Right lung (tissue), 10 donors: ENCODE data around the gene WDR83. TPM values are rescaled to one million over a fixed set of nuclear protein-coding genes. Genes with fewer than 3 reads are reported as not detected.
"Not testable (repeated sequence)": the region's sequence is repeated elsewhere in the genome, so short reads cannot be mapped to it uniquely, and the experiment has no call there.

Source experiments
- DNase-seq, 2 donors: peaks; one replicate each; pipeline ENCODE4 v3.0.0-alpha.2; 2013
- long read RNA-seq, 8 donors: transcript quantifications; one replicate each; lab custom pipeline, GENCODE V29; 2026
- polyA plus RNA-seq, 5 donors: library from polyadenylated mRNA; unstranded; fragments of 120-200 nt; gene quantifications; one replicate each; pipeline versions ENCODE4 v1.2.1 to v1.2.3, GENCODE V29; 2013; ENCODE audit warnings: inconsistent platforms in 1 of 5, low replicate concordance in 1 of 5; ENCODE audit not compliant: insufficient read length in 5 of 5, insufficient read depth in 1 of 5

Gene WDR83
- 10 to 100 TPM; 18.4 to 28.6 (median 23.9) TPM for polyA plus RNA-seq
- long read RNA-seq, donor 1, partial matches to known transcripts, result 110 of 111 reads
- long read RNA-seq, donor 1, other reads (novel, unspliced or antisense), result 0 of 111 reads
- long read RNA-seq, donor 2, partial matches to known transcripts, result 0 of 1 reads
- long read RNA-seq, donor 2, other reads (novel, unspliced or antisense), result 0 of 1 reads
- long read RNA-seq, donor 3, partial matches to known transcripts, result 719 of 720 reads
- long read RNA-seq, donor 3, other reads (novel, unspliced or antisense), result 0 of 720 reads
- long read RNA-seq, donor 4, partial matches to known transcripts, result 7 of 8 reads
- long read RNA-seq, donor 4, other reads (novel, unspliced or antisense), result 0 of 8 reads
- long read RNA-seq, donor 5, partial matches to known transcripts, result 163 of 718 reads
- long read RNA-seq, donor 5, other reads (novel, unspliced or antisense), result 553 of 718 reads
- long read RNA-seq, donor 6, partial matches to known transcripts, result 55 of 87 reads
- long read RNA-seq, donor 6, other reads (novel, unspliced or antisense), result 31 of 87 reads
- long read RNA-seq, donor 7, partial matches to known transcripts, result 0 of 1 reads
- long read RNA-seq, donor 7, other reads (novel, unspliced or antisense), result 0 of 1 reads
- long read RNA-seq, donor 8, partial matches to known transcripts, result 16 of 32 reads
- long read RNA-seq, donor 8, other reads (novel, unspliced or antisense), result 15 of 32 reads

GRCh38 chr19:12666265-12667048, at the start of gene WDR83, which contains the start of gene MAN2B1:
Gene WDR83, plus strand, starts transcription at chr19:12666807. Its CDS starts 2,984 bp downstream, at chr19:12669791.
Gene MAN2B1, minus strand, starts transcription at chr19:12666742. Its CDS starts 41 bp downstream, at chr19:12666701.
- DNase-seq, result peak; percentile 72 to 73

GRCh38 chr19:12617646-12618045, 49.0 kb upstream of the WDR83 start:
- no peak for DNase-seq

- DNase-seq, result not testable (repeated sequence)
Observed at GRCh38 chr19:12621253-12622024, 45.2 kb upstream of the WDR83 start.

- DNase-seq, result no peak
Observed at GRCh38 chr19:12623361-12624031, 43.1 kb upstream of the WDR83 start.

GRCh38 chr19:12626958-12627357, 39.6 kb upstream of the WDR83 start:
- DNase-seq, result no peak

GRCh38 chr19:12628040-12629022, 38.3 kb upstream of the WDR83 start:
- DNase-seq, result no peak

- no peak for DNase-seq
Observed at GRCh38 chr19:12629215-12629614, 37.4 kb upstream of the WDR83 start.

- no peak for DNase-seq
Observed at GRCh38 chr19:12636631-12637030, 30.0 kb upstream of the WDR83 start.

- no peak for DNase-seq
Observed at GRCh38 chr19:12638611-12639182, 27.9 kb upstream of the WDR83 start.

GRCh38 chr19:12639901-12640613, 26.6 kb upstream of the WDR83 start:
- peak; percentile 41 to 56 for DNase-seq

- DNase-seq, result no peak
Observed at GRCh38 chr19:12641456-12641855, 25.2 kb upstream of the WDR83 start.

- DNase-seq, result no peak
Observed at GRCh38 chr19:12642506-12642905, 24.1 kb upstream of the WDR83 start.

- not testable (repeated sequence) for DNase-seq
Observed at GRCh38 chr19:12643716-12644115, 22.9 kb upstream of the WDR83 start.

GRCh38 chr19:12646551-12646950, 20.1 kb upstream of the WDR83 start:
- DNase-seq, result no peak

- no peak for DNase-seq
Observed at GRCh38 chr19:12647047-12647446, 19.6 kb upstream of the WDR83 start.

- no peak for DNase-seq
Observed at GRCh38 chr19:12647490-12648071, 19.0 kb upstream of the WDR83 start.

- DNase-seq, result no peak
Observed at GRCh38 chr19:12648088-12648487, 18.5 kb upstream of the WDR83 start.

- DNase-seq, result no peak
Observed at GRCh38 chr19:12649941-12650340, 16.7 kb upstream of the WDR83 start.
